GM12865 (cell line): ENCODE results near the gene PHF21A.

Source experiments
- DNase-seq: peaks from one replicate; pipeline ENCODE4 v3.0.0; 2010; ENCODE audit warnings: low read depth
- H3K4me3 ChIP-seq: 2 replicates; pipeline ENCODE4 v1.5.1; 2011; ENCODE audit warnings: mild to moderate bottlenecking, low read depth, low read length, control low read depth
- TF ChIP-seq, protein P1 (sequence below): IDR thresholded peaks from 2 replicates; pipeline ENCODE4 v1.5.1; 2011; ENCODE audit warnings: low read length, control low read depth, low read depth, inconsistent platforms; ENCODE audit not compliant: insufficient read depth; ENCODE audit errors: missing control alignments

PHF21A gene

DNA sequence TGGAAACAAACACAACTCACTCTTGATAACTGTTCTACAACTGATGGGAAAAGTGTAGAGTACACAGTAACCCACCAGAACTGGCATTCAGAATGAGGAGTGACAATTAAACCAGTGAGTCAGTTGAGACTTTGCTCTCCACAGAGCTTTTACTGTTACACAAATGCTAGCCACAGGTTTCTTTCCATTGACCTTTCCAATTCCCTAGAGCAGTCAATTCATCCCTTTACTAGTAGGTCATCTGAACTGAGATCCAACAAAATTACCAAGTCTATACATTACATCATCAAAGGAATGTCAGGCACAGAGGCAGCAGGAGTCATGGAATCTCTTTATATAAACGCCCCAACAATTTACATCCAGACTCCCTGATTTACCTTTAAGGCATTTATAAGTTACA lies 65.9 kb downstream of the PHF21A start:
- H3K4me3 ChIP-seq, result no peak overlapping the region
- DNase-seq, result no peak
- TF ChIP-seq, protein P1, sequence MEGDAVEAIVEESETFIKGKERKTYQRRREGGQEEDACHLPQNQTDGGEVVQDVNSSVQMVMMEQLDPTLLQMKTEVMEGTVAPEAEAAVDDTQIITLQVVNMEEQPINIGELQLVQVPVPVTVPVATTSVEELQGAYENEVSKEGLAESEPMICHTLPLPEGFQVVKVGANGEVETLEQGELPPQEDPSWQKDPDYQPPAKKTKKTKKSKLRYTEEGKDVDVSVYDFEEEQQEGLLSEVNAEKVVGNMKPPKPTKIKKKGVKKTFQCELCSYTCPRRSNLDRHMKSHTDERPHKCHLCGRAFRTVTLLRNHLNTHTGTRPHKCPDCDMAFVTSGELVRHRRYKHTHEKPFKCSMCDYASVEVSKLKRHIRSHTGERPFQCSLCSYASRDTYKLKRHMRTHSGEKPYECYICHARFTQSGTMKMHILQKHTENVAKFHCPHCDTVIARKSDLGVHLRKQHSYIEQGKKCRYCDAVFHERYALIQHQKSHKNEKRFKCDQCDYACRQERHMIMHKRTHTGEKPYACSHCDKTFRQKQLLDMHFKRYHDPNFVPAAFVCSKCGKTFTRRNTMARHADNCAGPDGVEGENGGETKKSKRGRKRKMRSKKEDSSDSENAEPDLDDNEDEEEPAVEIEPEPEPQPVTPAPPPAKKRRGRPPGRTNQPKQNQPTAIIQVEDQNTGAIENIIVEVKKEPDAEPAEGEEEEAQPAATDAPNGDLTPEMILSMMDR, result no peak

DNA sequence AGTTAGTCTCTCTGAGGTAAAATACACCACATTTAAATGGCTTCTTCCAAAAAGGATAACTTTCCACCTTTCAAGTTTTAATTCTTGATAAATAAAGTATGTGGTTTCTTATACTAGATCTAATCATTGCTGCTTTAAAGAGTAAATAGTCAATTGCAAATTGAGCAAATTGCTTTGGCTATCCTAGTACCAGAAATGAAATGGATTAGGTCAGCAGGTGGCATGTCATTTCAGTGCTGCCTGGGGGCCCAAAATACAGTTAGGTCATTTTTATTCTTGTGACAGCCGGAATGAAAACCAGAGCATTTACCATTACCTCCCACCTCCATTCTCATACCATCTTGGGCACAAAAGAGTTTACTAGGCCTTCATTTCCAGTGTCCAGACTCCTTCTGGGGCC lies 70.2 kb downstream of the PHF21A start:
- no peak overlapping the region for H3K4me3 ChIP-seq
- TF ChIP-seq, protein P1, result no peak
- DNase-seq, result no peak

DNA sequence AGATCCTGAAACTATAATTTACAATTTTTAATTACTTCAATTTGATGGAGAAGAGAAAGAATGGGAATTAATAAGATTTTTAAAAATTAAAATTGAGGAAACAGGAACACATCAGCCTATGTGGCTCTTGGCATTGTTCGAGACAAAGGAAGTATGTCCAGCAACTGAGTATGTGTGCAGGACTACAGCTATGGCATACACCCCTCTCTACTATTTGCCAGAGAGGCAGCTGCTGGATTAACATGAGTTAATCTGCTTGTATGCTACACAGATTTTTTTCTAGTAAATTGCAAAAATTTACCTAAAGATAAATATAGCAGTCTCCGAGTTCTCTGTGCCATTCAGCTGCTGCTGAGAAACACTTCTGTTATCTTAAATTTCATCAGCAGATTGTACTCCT lies 70.6 kb downstream of the PHF21A start:
- no peak overlapping the region for H3K4me3 ChIP-seq
- TF ChIP-seq, protein P1, result no peak
- DNase-seq, result no peak

DNA sequence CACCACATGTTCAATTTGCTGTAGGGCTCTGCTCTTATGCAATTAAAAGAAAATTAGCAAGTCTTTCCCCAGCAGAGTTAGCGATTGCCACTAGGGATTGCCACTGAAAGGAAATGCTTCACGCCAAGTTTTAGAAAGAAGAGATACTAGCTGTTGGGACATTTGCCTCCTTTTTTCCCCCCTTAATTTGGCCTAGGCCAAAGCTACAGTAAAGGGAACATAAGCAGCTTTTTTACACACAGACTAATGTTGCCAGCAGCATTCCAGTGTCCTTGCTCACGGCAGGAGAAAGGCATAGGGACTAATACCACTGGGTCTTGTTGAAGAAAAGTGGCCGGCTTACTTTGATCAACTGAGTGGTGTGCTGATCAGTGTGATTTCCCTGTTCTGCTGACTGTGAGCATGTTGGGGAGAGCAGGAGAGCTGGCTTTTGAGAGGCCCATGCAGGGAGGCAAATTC lies 71.2 kb downstream of the PHF21A start:
- TF ChIP-seq, protein P1, result no peak
- no peak for DNase-seq
- H3K4me3 ChIP-seq, result no peak overlapping the region

DNA sequence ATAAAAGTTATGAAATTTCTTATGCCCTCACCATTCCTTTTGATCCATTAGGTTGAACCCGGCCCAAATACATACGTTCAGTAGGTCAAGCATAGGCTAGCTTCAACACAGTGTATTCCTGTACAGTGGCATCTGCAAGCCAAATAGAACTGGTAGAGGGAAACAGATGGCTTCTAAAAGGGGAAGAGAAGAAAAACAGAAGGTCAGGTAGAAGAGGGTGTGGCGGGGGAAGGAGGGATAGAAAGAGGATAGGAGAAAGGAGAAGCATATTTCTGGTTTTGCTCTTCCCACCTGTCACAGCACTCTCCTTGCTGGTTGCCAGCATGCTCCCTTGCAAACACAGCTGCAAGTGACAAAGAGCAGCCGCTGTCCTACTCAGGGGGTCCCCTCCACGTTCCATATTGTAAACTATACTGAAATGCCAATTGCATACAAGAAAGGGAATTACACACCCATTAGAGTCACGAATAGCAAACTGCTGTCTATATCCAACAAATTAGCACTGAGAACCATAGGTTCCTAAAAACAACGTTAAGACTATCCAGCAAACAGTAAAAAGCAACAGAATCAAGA lies 71.8 kb downstream of the PHF21A start:
- TF ChIP-seq, protein P1, result no peak
- H3K4me3 ChIP-seq, result no peak overlapping the region
- DNase-seq, result no peak

DNA sequence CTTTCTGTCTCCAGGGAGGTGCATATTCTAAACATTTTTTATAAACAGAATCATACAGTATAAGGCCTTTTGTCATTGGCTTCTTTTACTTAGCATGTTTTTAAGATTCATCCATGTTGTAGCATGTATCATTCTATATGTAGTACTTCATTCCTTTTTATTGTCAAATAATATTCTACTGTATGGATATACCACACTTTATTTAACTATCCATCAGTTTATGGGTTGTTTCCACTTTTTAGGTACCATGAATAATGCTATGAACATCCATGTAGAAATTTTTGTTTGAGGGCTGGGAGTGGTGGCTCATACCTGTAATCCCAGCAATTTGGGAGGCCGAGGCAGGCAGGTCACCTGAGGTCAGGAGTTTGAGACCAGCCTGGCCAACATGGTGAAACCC lies 73.1 kb downstream of the PHF21A start:
- no peak for DNase-seq
- H3K4me3 ChIP-seq, result no peak overlapping the region
- TF ChIP-seq, protein P1, result no peak

DNA sequence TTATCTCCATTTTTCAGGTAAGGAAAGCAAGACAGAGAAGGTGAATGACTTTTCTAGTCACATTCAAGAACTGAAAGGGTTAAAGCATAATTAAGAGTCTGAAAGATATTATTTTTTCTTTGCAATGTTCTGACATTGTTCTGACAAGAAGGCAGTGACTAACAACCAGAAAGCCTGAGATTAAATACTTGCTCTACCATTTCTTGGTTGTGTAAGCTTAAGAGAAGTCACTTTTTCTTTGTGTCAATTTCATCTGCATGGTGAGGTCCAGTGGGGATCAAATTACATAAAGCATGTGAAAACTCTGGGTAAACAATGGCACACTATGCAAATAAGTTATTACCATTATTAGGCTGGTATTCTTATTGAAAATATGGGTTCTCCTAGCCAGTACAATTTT lies 73.7 kb downstream of the PHF21A start:
- H3K4me3 ChIP-seq, result no peak overlapping the region
- TF ChIP-seq, protein P1, result no peak
- DNase-seq, result no peak
